Ishikawa (cell line): ENCODE results near the gene PARD3.

Source experiments
- CEBPB ChIP-seq: IDR thresholded peaks from 2 replicates; pipeline ENCODE4 v1.6.1; 2012
- CREB1 ChIP-seq: IDR thresholded peaks from 2 replicates; pipeline ENCODE4 v1.6.1; 2012; ENCODE audit warnings: low read depth
- EGR1 ChIP-seq: IDR thresholded peaks from 2 replicates; pipeline ENCODE4 v1.6.1; 2012
- EP300 ChIP-seq: IDR thresholded peaks from 2 replicates; pipeline ENCODE4 v1.6.1; 2012; ENCODE audit warnings: borderline replicate concordance
- FOXM1 ChIP-seq: IDR thresholded peaks from 2 replicates; pipeline ENCODE4 v1.6.1; 2012; ENCODE audit warnings: low read depth, borderline replicate concordance
- MAX ChIP-seq: IDR thresholded peaks from 2 replicates; pipeline ENCODE4 v1.6.1; 2012
- NFIC ChIP-seq: IDR thresholded peaks from 2 replicates; pipeline ENCODE4 v1.6.1; 2012
- RAD21 ChIP-seq: IDR thresholded peaks from 2 replicates; pipeline ENCODE4 v1.6.1; 2012; ENCODE audit warnings: low read depth
- REST ChIP-seq: IDR thresholded peaks from 2 replicates; pipeline ENCODE4 v1.6.1; 2012; ENCODE audit warnings: low read depth, mild to moderate bottlenecking
- TAF1 ChIP-seq: IDR thresholded peaks from 2 replicates; pipeline ENCODE4 v1.6.1; 2012; ENCODE audit warnings: low read depth, mild to moderate bottlenecking
- TCF12 ChIP-seq: IDR thresholded peaks from 2 replicates; pipeline ENCODE4 v1.6.1; 2012; ENCODE audit warnings: low read depth
- USF1 ChIP-seq: IDR thresholded peaks from 2 replicates; pipeline ENCODE4 v1.6.1; 2012
- YY1 ChIP-seq: IDR thresholded peaks from 2 replicates; pipeline ENCODE4 v1.6.1; 2012; ENCODE audit warnings: low read depth
- ZBTB7A ChIP-seq: IDR thresholded peaks from 2 replicates; pipeline ENCODE4 v1.6.1; 2012; ENCODE audit warnings: low read depth

GRCh38 chr10:34347131-34347530 is 468.0 kb downstream of the PARD3 start:
- TF ChIP-seq EP300 (no peak), FOXM1 (no peak), NFIC (no peak), MAX (no peak), CEBPB (no peak), TAF1 (no peak), CREB1 (no peak), YY1 (no peak), REST (no peak), TCF12 (no peak), ZBTB7A (no peak), RAD21 (no peak), USF1 (no peak), EGR1 (no peak)
